Activated T-helper 1 cell treated with Interleukin-2 at 50 U/mL for 16 hours (primary cell): Measurements from ENCODE around the gene C10orf105.
A peak's percentile ranks its signal among the peaks of the same experiment; 100 is the strongest.

Source experiments
- DNase-seq: peaks from one replicate; pipeline ENCODE4 v3.0.0-alpha.2; 2020; ENCODE audit warnings: low read depth

C10orf105 gene

GRCh38 chr10:71697938-71698709, 21.5 kb downstream of the C10orf105 start:
- DNase-seq, result no peak

- DNase-seq, result peak; percentile 40
Observed at GRCh38 chr10:71696628-71697326, 22.8 kb downstream of the C10orf105 start.

- no peak for DNase-seq
Observed at GRCh38 chr10:71695502-71696476, 23.8 kb downstream of the C10orf105 start.

GRCh38 chr10:71694567-71694968, 25.0 kb downstream of the C10orf105 start:
- no peak for DNase-seq

GRCh38 chr10:71694039-71694501, 25.5 kb downstream of the C10orf105 start:
- DNase-seq, result no peak

GRCh38 chr10:71693377-71693776, 26.2 kb downstream of the C10orf105 start:
- DNase-seq, result no peak

GRCh38 chr10:71692598-71693306, 26.8 kb downstream of the C10orf105 start:
- DNase-seq, result no peak

- no peak for DNase-seq
Observed at GRCh38 chr10:71691405-71691804, 28.2 kb downstream of the C10orf105 start.

- DNase-seq, result no peak
Observed at GRCh38 chr10:71690094-71690720, 29.4 kb downstream of the C10orf105 start.

- no peak for DNase-seq
Observed at GRCh38 chr10:71688256-71688655, 31.3 kb downstream of the C10orf105 start.

- no peak for DNase-seq
Observed at GRCh38 chr10:71687480-71687879, 32.1 kb downstream of the C10orf105 start.

GRCh38 chr10:71687077-71687476, 32.5 kb downstream of the C10orf105 start:
- DNase-seq, result no peak

GRCh38 chr10:71685554-71686232, 33.9 kb downstream of the C10orf105 start:
- DNase-seq, result no peak

- DNase-seq, result no peak
Observed at GRCh38 chr10:71684356-71685173, 35.0 kb downstream of the C10orf105 start.

GRCh38 chr10:71683301-71683700, 36.3 kb downstream of the C10orf105 start:
- no peak for DNase-seq

GRCh38 chr10:71681977-71682376, 37.6 kb downstream of the C10orf105 start:
- no peak for DNase-seq

GRCh38 chr10:71679425-71679824, 40.2 kb downstream of the C10orf105 start:
- DNase-seq, result no peak

- DNase-seq, result no peak
Observed at GRCh38 chr10:71678057-71678805, 41.3 kb downstream of the C10orf105 start.

- no peak for DNase-seq
Observed at GRCh38 chr10:71677261-71677660, 42.3 kb downstream of the C10orf105 start.
